Osteoblast (primary cell): ENCODE measurements around the gene PARD6A. TPM values are rescaled to one million over a fixed set of nuclear protein-coding genes. Genes with fewer than 3 reads are reported as not detected.

Experiments
- DNase-seq: peaks from one replicate; pipeline ENCODE4 v3.0.0; 2011; ENCODE audit warnings: low spot score, mixed read lengths; ENCODE audit not compliant: insufficient read length; ENCODE audit errors: missing footprints
- H2AFZ ChIP-seq: 2 replicates; pipeline ENCODE4 v1.6.0; 2011; ENCODE audit warnings: mild to moderate bottlenecking, low read length
- H3K27ac ChIP-seq: 2 replicates; pipeline ENCODE4 v1.5.1; 2011; ENCODE audit warnings: mild to moderate bottlenecking, low read depth, low read length, moderate library complexity
- H3K27me3 ChIP-seq: 2 replicates; pipeline ENCODE4 v1.6.0; 2012; ENCODE audit warnings: mild to moderate bottlenecking, control low read depth, inconsistent platforms, low read length, moderate library complexity; ENCODE audit not compliant: insufficient read depth
- H3K36me3 ChIP-seq: 2 replicates; pipeline ENCODE4 v1.5.1; 2011; ENCODE audit warnings: mild to moderate bottlenecking, low read length, control low read depth, moderate library complexity; ENCODE audit not compliant: insufficient read depth
- H3K4me1 ChIP-seq: 2 replicates; pipeline ENCODE4 v1.5.1; 2011; ENCODE audit warnings: mild to moderate bottlenecking, low read length, control low read depth, moderate library complexity; ENCODE audit not compliant: insufficient read depth
- H3K4me2 ChIP-seq: 2 replicates; pipeline ENCODE4 v1.6.0; 2011; ENCODE audit warnings: mild to moderate bottlenecking, low read length; ENCODE audit not compliant: insufficient read depth
- H3K4me3 ChIP-seq: fragments of 200-600 bp; sonication (generic); 3 replicates; pipeline ENCODE4 v1.5.1; 2012; ENCODE audit warnings: mild to moderate bottlenecking, low read length, inconsistent platforms; ENCODE audit not compliant: insufficient read depth
- H3K79me2 ChIP-seq: 2 replicates; pipeline ENCODE4 v1.6.0; 2012; ENCODE audit warnings: mild to moderate bottlenecking, low read length, control low read depth, inconsistent platforms; ENCODE audit not compliant: insufficient read depth
- H3K9me3 ChIP-seq: 2 replicates; pipeline ENCODE4 v1.5.1; 2011; ENCODE audit warnings: low read depth, low read length, control low read depth
- H4K20me1 ChIP-seq: 2 replicates; pipeline ENCODE4 v1.6.0; 2012; ENCODE audit warnings: mild to moderate bottlenecking, low read length, control low read depth; ENCODE audit not compliant: insufficient read depth
- total RNA-seq: library from RNA; depleted of rRNA; stranded (reverse); fragments of >200 nt; gene quantifications from 2 replicates; pipeline ENCODE4 v1.2.3, GENCODE V29; 2012
- TF ChIP-seq, protein P1 (sequence below): IDR thresholded peaks from 2 replicates; pipeline ENCODE4 v1.5.1; 2011; ENCODE audit warnings: mild to moderate bottlenecking, low read depth, low read length, moderate library complexity; ENCODE audit errors: extremely low read depth

The PARD6A gene, protein sequence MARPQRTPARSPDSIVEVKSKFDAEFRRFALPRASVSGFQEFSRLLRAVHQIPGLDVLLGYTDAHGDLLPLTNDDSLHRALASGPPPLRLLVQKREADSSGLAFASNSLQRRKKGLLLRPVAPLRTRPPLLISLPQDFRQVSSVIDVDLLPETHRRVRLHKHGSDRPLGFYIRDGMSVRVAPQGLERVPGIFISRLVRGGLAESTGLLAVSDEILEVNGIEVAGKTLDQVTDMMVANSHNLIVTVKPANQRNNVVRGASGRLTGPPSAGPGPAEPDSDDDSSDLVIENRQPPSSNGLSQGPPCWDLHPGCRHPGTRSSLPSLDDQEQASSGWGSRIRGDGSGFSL
- total RNA-seq: 2.4 and 2.9 TPM in 2 replicates

DNA sequence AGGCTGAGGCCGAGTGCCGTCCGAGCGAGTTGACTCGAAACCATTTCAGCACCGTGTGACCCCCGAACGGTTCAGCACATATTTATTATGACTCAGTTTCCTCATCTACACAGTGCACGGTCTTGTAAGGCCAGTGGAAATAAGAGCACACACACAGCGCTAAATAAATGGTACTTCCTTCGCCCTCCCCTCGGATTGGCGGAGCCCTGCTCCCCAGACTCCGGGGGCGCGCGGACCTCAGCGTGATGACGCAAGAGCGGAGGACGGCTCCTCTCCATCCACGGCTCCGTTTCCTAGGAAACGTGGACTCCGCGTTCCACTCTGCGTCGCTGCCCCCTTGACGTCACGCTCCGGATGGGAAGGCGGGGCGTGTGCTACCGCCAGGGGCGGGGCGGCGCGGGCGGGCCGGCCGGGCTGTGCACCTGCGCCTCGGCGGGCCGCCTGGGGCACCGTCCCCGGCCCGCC, at the start of gene PARD6A:
PARD6A (plus strand) TSS at position 397 of the 465 bp plus-strand sequence. CDS start 79 bp downstream, outside the sequence.
- H3K79me2 ChIP-seq: peaks cover 13% of the 10 kb centered on the region
- H3K4me2 ChIP-seq: peak within 1 kb of the TSS; percentile 98
- peak within 1 kb of the TSS; percentile 95 for H2AFZ ChIP-seq
- peaks cover 6% of the 10 kb centered on the region for H4K20me1 ChIP-seq
- peak; percentile 100 for DNase-seq
- H3K27me3 ChIP-seq: no peaks in the 10 kb centered on the region
- peak within 1 kb of the TSS; percentile 90 for H3K27ac ChIP-seq
- peaks cover 5% of the 10 kb centered on the region for H3K36me3 ChIP-seq
- H3K4me1 ChIP-seq: peaks cover 10% of the 10 kb centered on the region
- TF ChIP-seq, protein P1, sequence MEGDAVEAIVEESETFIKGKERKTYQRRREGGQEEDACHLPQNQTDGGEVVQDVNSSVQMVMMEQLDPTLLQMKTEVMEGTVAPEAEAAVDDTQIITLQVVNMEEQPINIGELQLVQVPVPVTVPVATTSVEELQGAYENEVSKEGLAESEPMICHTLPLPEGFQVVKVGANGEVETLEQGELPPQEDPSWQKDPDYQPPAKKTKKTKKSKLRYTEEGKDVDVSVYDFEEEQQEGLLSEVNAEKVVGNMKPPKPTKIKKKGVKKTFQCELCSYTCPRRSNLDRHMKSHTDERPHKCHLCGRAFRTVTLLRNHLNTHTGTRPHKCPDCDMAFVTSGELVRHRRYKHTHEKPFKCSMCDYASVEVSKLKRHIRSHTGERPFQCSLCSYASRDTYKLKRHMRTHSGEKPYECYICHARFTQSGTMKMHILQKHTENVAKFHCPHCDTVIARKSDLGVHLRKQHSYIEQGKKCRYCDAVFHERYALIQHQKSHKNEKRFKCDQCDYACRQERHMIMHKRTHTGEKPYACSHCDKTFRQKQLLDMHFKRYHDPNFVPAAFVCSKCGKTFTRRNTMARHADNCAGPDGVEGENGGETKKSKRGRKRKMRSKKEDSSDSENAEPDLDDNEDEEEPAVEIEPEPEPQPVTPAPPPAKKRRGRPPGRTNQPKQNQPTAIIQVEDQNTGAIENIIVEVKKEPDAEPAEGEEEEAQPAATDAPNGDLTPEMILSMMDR: no peak
- H3K4me3 ChIP-seq: peak within 1 kb of the TSS; percentile 86
- H3K9me3 ChIP-seq: no peaks in the 10 kb centered on the region

DNA sequence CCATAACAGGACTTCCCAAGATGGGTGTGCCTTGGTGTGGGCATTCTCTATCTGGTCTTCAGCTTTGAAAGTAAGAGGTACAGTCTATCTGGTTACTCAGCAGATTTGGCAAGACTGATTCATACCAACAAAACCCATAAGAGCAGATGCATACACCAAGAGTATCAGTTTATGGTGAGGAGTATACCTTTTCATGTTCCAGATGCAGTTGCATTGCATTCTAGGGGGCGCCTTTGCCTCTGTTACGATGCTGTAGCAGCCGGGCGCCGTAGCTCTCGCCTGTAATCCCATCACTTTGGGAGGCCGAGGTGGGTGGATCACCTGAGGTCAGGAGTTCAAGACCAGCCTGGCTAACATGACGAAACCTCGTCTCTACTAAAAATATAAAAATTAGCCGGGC, 47.0 kb upstream of the PARD6A start:
- TF ChIP-seq, protein P1: no peak
- no peak for DNase-seq
- peaks cover 37% of the 10 kb centered on the region for H3K36me3 ChIP-seq
- no peak overlapping the region for H3K4me3 ChIP-seq
- no peaks in the 10 kb centered on the region for H3K27me3 ChIP-seq
- no peak overlapping the region for H3K27ac ChIP-seq
- peaks cover 10% of the 10 kb centered on the region for H3K79me2 ChIP-seq
- H4K20me1 ChIP-seq: no peaks in the 10 kb centered on the region
- no peaks in the 10 kb centered on the region for H3K4me1 ChIP-seq
- no peaks in the 10 kb centered on the region for H3K9me3 ChIP-seq
- no peak overlapping the region for H2AFZ ChIP-seq
- no peak overlapping the region for H3K4me2 ChIP-seq

DNA sequence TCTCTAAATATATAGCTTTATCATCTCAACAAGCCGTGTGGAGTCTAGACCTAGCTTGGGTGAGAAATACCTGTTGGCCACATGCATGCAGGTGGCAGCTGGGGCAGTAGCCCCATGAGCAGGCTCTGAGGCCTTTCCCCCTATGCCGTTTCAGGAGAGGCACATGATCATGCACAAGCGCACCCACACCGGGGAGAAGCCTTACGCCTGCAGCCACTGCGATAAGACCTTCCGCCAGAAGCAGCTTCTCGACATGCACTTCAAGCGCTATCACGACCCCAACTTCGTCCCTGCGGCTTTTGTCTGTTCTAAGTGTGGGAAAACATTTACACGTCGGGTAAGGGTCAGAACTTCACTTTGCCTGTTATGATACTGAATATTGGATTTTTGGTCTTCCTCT, 32.5 kb upstream of the PARD6A start:
- TF ChIP-seq, protein P1: no peak
- Histone ChIP-seq H3K4me3 (no peak overlapping the region), H3K27me3 (no peaks in the 10 kb centered on the region), H4K20me1 (no peaks in the 10 kb centered on the region), H3K79me2 (no peaks in the 10 kb centered on the region), H3K27ac (no peak overlapping the region), H3K4me1 (no peaks in the 10 kb centered on the region), H3K4me2 (no peak overlapping the region), H2AFZ (no peak overlapping the region), H3K36me3 (peaks cover 36% of the 10 kb centered on the region), H3K9me3 (no peaks in the 10 kb centered on the region)
- DNase-seq: no peak

DNA sequence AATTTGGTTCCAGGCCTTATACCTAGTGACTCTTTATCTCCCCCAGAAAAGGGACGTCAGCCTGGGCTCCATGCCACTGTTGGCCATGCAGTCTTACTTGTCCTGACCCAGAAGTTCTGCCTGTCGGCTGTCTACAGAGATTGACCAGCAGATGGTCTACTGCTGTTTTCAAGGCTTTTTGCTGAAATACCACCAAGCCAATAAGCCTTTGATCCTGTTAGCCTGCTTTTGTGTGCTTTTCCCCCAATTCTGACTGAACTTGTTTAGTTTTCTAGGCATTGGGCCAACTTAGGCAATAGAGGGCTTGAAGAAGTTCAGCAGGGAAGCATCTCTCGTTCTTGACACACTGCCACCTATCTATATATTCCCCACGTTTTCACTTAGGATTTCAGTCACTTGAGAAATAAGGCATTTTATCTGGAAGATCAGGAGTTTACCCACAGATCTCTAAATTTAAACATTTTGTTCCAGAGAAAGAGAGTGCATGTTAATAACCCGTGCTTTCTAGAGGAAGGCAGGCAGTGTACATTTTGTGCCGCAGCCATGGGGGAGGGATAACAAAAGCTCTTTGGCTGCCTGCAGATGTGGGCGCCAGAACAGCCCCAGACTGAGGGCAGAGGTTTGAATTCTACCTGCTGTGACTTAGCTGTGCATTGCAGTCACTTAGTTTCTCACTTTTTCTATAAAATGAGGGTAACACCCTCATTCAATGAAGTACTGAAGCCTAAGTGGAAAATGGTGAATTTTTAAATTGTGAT, 28.2 kb upstream of the PARD6A start:
- H4K20me1 ChIP-seq: no peaks in the 10 kb centered on the region
- H3K27ac ChIP-seq: no peak overlapping the region
- H3K4me3 ChIP-seq: no peak overlapping the region
- H3K79me2 ChIP-seq: no peaks in the 10 kb centered on the region
- no peak overlapping the region for H2AFZ ChIP-seq
- no peaks in the 10 kb centered on the region for H3K27me3 ChIP-seq
- H3K9me3 ChIP-seq: no peaks in the 10 kb centered on the region
- TF ChIP-seq, protein P1: no peak
- no peak overlapping the region for H3K4me2 ChIP-seq
- H3K4me1 ChIP-seq: no peaks in the 10 kb centered on the region
- peak; percentile 19 for DNase-seq
- H3K36me3 ChIP-seq: peaks cover 31% of the 10 kb centered on the region
